T-helper 9 cell (primary cell): Measurements from ENCODE around the gene SLC1A7.

ENCODE experiments used
- DNase-seq: peaks from one replicate; pipeline ENCODE4 v3.0.0-alpha.2; 2020

The SLC1A7 gene

GRCh38 chr1:53090227-53091147, 52.0 kb downstream of the SLC1A7 start:
- DNase-seq = no peak

- DNase-seq = no peak
Measured at GRCh38 chr1:53089478-53090226, 52.8 kb downstream of the SLC1A7 start.

- DNase-seq = no peak
Measured at GRCh38 chr1:53088616-53089300, 53.7 kb downstream of the SLC1A7 start.

- no peak for DNase-seq
Measured at GRCh38 chr1:53087332-53088285, 54.8 kb downstream of the SLC1A7 start.

GRCh38 chr1:53086491-53087070, 55.9 kb downstream of the SLC1A7 start:
- no peak for DNase-seq

GRCh38 chr1:53085405-53085804, 57.0 kb downstream of the SLC1A7 start:
- DNase-seq = no peak

- DNase-seq = no peak
Measured at GRCh38 chr1:53084589-53084971, 57.9 kb downstream of the SLC1A7 start.

- DNase-seq = no peak
Measured at GRCh38 chr1:53083636-53084588, 58.5 kb downstream of the SLC1A7 start.

- no peak for DNase-seq
Measured at GRCh38 chr1:53082826-53083455, 59.5 kb downstream of the SLC1A7 start.

GRCh38 chr1:53081384-53082066, 60.9 kb downstream of the SLC1A7 start:
- DNase-seq = no peak

- DNase-seq = no peak
Measured at GRCh38 chr1:53080769-53081168, 61.7 kb downstream of the SLC1A7 start.

- DNase-seq = no peak
Measured at GRCh38 chr1:53080041-53080440, 62.4 kb downstream of the SLC1A7 start.

GRCh38 chr1:53079251-53079650, 63.2 kb downstream of the SLC1A7 start:
- DNase-seq = no peak

- DNase-seq = no peak
Measured at GRCh38 chr1:53078333-53079101, 63.9 kb downstream of the SLC1A7 start.

- DNase-seq = no peak
Measured at GRCh38 chr1:53077599-53077965, 64.9 kb downstream of the SLC1A7 start.

GRCh38 chr1:53076721-53077598, 65.5 kb downstream of the SLC1A7 start:
- DNase-seq = no peak

GRCh38 chr1:53076165-53076564, 66.3 kb downstream of the SLC1A7 start:
- no peak for DNase-seq

- no peak for DNase-seq
Measured at GRCh38 chr1:53075761-53076163, 66.7 kb downstream of the SLC1A7 start.
